Testis (tissue), 2 donors: ENCODE data around the gene FOCAD.

ENCODE experiments used
- POLR2A ChIP-seq: fragments of 450-650 bp; IDR thresholded peaks from one replicate; pipeline ENCODE4 v1.6.1; 2017; ENCODE audit warnings: antibody characterized with exemption, mild to moderate bottlenecking, moderate library complexity
- TF ChIP-seq, protein P1 (sequence below), 3 experiments: fragments of 450-650 bp in 2 of 3; fragments of 200-600 bp in 1 of 3; sonication (generic) in 1 of 3; IDR thresholded peaks; one replicate each; pipeline ENCODE4 v1.5.1; 2016 to 2019; ENCODE audit warnings: antibody characterized with exemption in 3 of 3, mild to moderate bottlenecking in 2 of 3, moderate library complexity in 1 of 3

DNA sequence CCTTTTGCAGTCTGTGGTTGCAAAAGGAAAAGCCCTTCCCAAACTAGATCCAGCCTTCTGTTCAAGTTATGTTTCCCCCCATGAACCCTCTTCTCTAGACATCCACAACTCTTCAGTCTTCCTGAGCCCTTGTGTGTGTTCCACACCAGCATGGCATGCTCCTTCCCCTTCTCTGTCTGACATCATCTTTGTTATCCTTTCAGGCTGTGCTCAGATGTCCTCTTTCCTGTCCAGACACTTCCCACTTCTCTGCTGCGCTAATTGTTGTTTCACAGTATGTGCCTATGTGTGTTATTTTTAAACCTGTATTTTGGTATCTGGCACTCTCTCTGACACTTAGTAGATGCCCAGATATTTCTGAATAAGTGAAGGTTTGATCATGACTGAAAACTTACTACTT is 38.2 kb downstream of the FOCAD start:
- TF ChIP-seq, protein P1, sequence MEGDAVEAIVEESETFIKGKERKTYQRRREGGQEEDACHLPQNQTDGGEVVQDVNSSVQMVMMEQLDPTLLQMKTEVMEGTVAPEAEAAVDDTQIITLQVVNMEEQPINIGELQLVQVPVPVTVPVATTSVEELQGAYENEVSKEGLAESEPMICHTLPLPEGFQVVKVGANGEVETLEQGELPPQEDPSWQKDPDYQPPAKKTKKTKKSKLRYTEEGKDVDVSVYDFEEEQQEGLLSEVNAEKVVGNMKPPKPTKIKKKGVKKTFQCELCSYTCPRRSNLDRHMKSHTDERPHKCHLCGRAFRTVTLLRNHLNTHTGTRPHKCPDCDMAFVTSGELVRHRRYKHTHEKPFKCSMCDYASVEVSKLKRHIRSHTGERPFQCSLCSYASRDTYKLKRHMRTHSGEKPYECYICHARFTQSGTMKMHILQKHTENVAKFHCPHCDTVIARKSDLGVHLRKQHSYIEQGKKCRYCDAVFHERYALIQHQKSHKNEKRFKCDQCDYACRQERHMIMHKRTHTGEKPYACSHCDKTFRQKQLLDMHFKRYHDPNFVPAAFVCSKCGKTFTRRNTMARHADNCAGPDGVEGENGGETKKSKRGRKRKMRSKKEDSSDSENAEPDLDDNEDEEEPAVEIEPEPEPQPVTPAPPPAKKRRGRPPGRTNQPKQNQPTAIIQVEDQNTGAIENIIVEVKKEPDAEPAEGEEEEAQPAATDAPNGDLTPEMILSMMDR (IDR thresholded peaks at IDR 0.05), result no peak
- TF ChIP-seq POLR2A, result no peak
